Lung (tissue), 12 donors: ENCODE measurements around the gene CCT8. TPM values are rescaled to one million over a fixed set of nuclear protein-coding genes. Genes with fewer than 3 reads are reported as not detected.

Experiments used
- ATAC-seq: fragments of 200-7000 bp; cut with Tn5 transposase; one replicate; pipeline ENCODE4 v1.9.1; 2020; ENCODE audit warnings: moderate number of reproducible peaks; ENCODE audit not compliant: insufficient read depth, low FRiP score
- DNase-seq, 3 donors: peaks; one replicate each; pipeline ENCODE4 v3.0.0-alpha.2; 2013 to 2017
- H3K27ac ChIP-seq, 2 donors: one replicate each; pipeline ENCODE4 v1.5.1; 2013; ENCODE audit warnings: mild to moderate bottlenecking in 2 of 2, moderate library complexity in 2 of 2, control low read depth in 1 of 2, inconsistent platforms in 1 of 2, low read depth in 1 of 2, low read length in 1 of 2
- H3K27me3 ChIP-seq, 3 donors: one replicate each; pipeline ENCODE4 v1.5.1; 2013; ENCODE audit warnings: low read length in 2 of 3; ENCODE audit not compliant: control insufficient read depth in 3 of 3, insufficient read depth in 3 of 3
- H3K36me3 ChIP-seq, 4 donors: one replicate each; pipeline ENCODE4 v1.5.1; 2013; ENCODE audit warnings: low read length in 4 of 4, mild to moderate bottlenecking in 1 of 4, moderate library complexity in 1 of 4; ENCODE audit not compliant: control insufficient read depth in 4 of 4, insufficient read depth in 4 of 4
- H3K4me1 ChIP-seq, 5 donors: one replicate each; pipeline ENCODE4 v1.5.1; 2013; ENCODE audit warnings: low read length in 5 of 5, mild to moderate bottlenecking in 2 of 5, moderate library complexity in 1 of 5; ENCODE audit not compliant: control insufficient read depth in 5 of 5, insufficient read depth in 5 of 5
- H3K4me3 ChIP-seq: one replicate; pipeline ENCODE4 v1.5.1; 2013; ENCODE audit warnings: mild to moderate bottlenecking, control low read depth, moderate library complexity
- H3K9ac ChIP-seq, 2 donors: one replicate each; pipeline ENCODE4 v1.5.1; 2013; ENCODE audit warnings: low read length in 2 of 2, control low read depth in 1 of 2; ENCODE audit not compliant: insufficient read depth in 1 of 2
- H3K9me3 ChIP-seq, 4 donors: one replicate each; pipeline ENCODE4 v1.5.1; 2013; ENCODE audit warnings: low read length in 3 of 4, mild to moderate bottlenecking in 1 of 4, moderate library complexity in 1 of 4; ENCODE audit not compliant: control insufficient read depth in 4 of 4, insufficient read depth in 3 of 4
- CTCF ChIP-seq: IDR thresholded peaks from 2 replicates; pipeline ENCODE4 v1.5.1; 2012; ENCODE audit warnings: mild to moderate bottlenecking; ENCODE audit errors: control extremely low read depth, extremely low read depth
- WGBS, 2 donors: extraction: QIAGEN DNeasy Blood & Tissue Kit; methylation state at CpG; one replicate each; pipeline ENCODE4 v1.1.7; 2013; 5-methylcytosine and 5-hydroxymethylcytosine counted together
- polyA plus RNA-seq, 2 donors: library from polyadenylated mRNA; stranded (reverse); fragments of 200-250 nt; gene quantifications; one replicate each; pipeline ENCODE4 v1.2.1, GENCODE V29; 2013
- total RNA-seq, 2 donors: library from RNA; depleted of rRNA in 1 of 2; stranded (reverse); fragments of >200 nt in 1 of 2; gene quantifications; one replicate each; pipeline ENCODE4 v1.2.1, GENCODE V29; 2014 to 2021
- donor health status: control.
- donor health status: control.
- donor health status: Bipolar disorder and iron deficiency.
- donor health status: healthy.
- donor health status: DM: yes; HTN: yes; CAD: no.

The CCT8 gene
- total and polyA plus RNA-seq, 4 donors: 112 to 131 (median 127) TPM

- TF ChIP-seq CTCF: no peak
- peaks cover 32 to 69% (median 41%) of the 10 kb centered on the region in 4 donors for H3K36me3 ChIP-seq
- WGBS, 2 donors: 96 to 97% methylated on average over 5 of the region's 5 CpGs
Measured at GRCh38 chr21:29052224-29052623, 21.2 kb downstream of the CCT8 start.

GRCh38 chr21:29034678-29035077 lies 38.8 kb downstream of the CCT8 start:
- WGBS, 2 donors: 87 to 89% methylated on average over 1 of the region's 1 CpG
- no peak for TF ChIP-seq CTCF
- no peak for ATAC-seq

More at GRCh38 chr21:29052224-29052623, 21.2 kb downstream of the CCT8 start:
- Histone ChIP-seq H3K4me3 (no peak overlapping the region), H3K27me3 (no peaks in the 10 kb centered on the region), H3K9me3 (no peaks in the 10 kb centered on the region), H3K27ac (no peak overlapping the region), H3K4me1 (peaks cover 0 to 5% (median 0%) of the 10 kb centered on the region in 5 donors), H3K9ac (no peak overlapping the region)
- no peak for ATAC-seq
- no peak for DNase-seq

GRCh38 chr21:29033871-29034270 lies 39.6 kb downstream of the CCT8 start:
- H3K4me3 ChIP-seq: no peak overlapping the region
- no peak for TF ChIP-seq CTCF
- no peaks in the 10 kb centered on the region for H3K9me3 ChIP-seq
- H3K36me3 ChIP-seq: peaks cover 18 to 50% (median 40%) of the 10 kb centered on the region in 4 donors
- H3K9ac ChIP-seq: no peak overlapping the region
- DNase-seq (no peak), ATAC-seq (no peak)
- no peak overlapping the region for H3K27ac ChIP-seq
- WGBS, 2 donors: 87 to 94% methylated on average over 3 of the region's 3 CpGs
- no peaks in the 10 kb centered on the region for H3K27me3 ChIP-seq
- peaks cover 0 to 2% (median 0%) of the 10 kb centered on the region in 5 donors for H3K4me1 ChIP-seq

More at GRCh38 chr21:29034678-29035077, 38.8 kb downstream of the CCT8 start:
- H3K9ac ChIP-seq: no peak overlapping the region
- no peaks in the 10 kb centered on the region for H3K9me3 ChIP-seq
- peaks cover 0 to 2% (median 0%) of the 10 kb centered on the region in 5 donors for H3K4me1 ChIP-seq
- no peak overlapping the region for H3K27ac ChIP-seq
- no peaks in the 10 kb centered on the region for H3K27me3 ChIP-seq
- H3K36me3 ChIP-seq: peaks cover 20 to 52% (median 41%) of the 10 kb centered on the region in 4 donors
- DNase-seq: no peak
- no peak overlapping the region for H3K4me3 ChIP-seq

GRCh38 chr21:29033301-29033700 lies 40.1 kb downstream of the CCT8 start:
- Histone ChIP-seq H3K4me3 (no peak overlapping the region), H3K36me3 (peaks cover 18 to 44% (median 40%) of the 10 kb centered on the region in 4 donors), H3K9me3 (no peaks in the 10 kb centered on the region), H3K9ac (no peak overlapping the region), H3K4me1 (peaks cover 0 to 2% (median 0%) of the 10 kb centered on the region in 5 donors), H3K27me3 (no peaks in the 10 kb centered on the region), H3K27ac (no peak overlapping the region)
- TF ChIP-seq CTCF: no peak
- WGBS, 2 donors: 69 to 81% methylated on average over 4 of the region's 4 CpGs
- DNase-seq (no peak), ATAC-seq (no peak)
